Right lobe of liver (tissue), 4 donors: ENCODE data around the gene DIAPH3.

Experiments
- CTCF ChIP-seq, 4 donors: fragments of 200-600 bp in 3 of 4; fragments of 450-650 bp in 1 of 4; IDR thresholded peaks; one replicate each; pipeline versions ENCODE4 v1.5.1 to v1.8.0; 2016 to 2022; ENCODE audit warnings: antibody characterized with exemption in 4 of 4, mild to moderate bottlenecking in 2 of 4
- POLR2A ChIP-seq: fragments of 450-650 bp; IDR thresholded peaks from one replicate; pipeline ENCODE4 v1.6.1; 2017; ENCODE audit warnings: antibody characterized with exemption, mild to moderate bottlenecking
- donor health status: DM: no; HTN: no; CAD: no.
- donor health status: DM: no; HTN: no; CAD: no.
- donor health status: DM: no; HTN: yes; CAD: no.

- TF ChIP-seq POLR2A (no peak), CTCF (IDR thresholded peaks at IDR 0.05) (no peak)
These were observed 307.4 kb downstream of the DIAPH3 start for GRCh38 chr13:59856281-59856810.
